ENCODE results near the gene MATCAP1. TPM values are rescaled to one million over a fixed set of nuclear protein-coding genes. Genes with fewer than 3 reads are reported as not detected.

The MATCAP1 gene
- total and polyA plus RNA-seq, 2 of the 13 experiments (the other 11 are each of a cell fraction or from before 2014, with no cell fraction given) = 11.2 to 24.5 TPM

- no peak for TF ChIP-seq ZBTB40 (IDR thresholded peaks at IDR 0.05)
- TF ChIP-seq ZBTB40 (CRISPR knock-in tag; IDR thresholded peaks at IDR 0.05) = no peak
- TF ChIP-seq, protein P1, sequence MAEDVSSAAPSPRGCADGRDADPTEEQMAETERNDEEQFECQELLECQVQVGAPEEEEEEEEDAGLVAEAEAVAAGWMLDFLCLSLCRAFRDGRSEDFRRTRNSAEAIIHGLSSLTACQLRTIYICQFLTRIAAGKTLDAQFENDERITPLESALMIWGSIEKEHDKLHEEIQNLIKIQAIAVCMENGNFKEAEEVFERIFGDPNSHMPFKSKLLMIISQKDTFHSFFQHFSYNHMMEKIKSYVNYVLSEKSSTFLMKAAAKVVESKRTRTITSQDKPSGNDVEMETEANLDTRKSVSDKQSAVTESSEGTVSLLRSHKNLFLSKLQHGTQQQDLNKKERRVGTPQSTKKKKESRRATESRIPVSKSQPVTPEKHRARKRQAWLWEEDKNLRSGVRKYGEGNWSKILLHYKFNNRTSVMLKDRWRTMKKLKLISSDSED (CRISPR knock-in tag; IDR thresholded peaks at IDR 0.05) = no peak
- 0 out of 2 replicates have a peak, but pooled peaks have one; percentile 10 for TF ChIP-seq SP5 (CRISPR knock-in tag; IDR thresholded peaks at IDR 0.05; ENCODE audit: borderline replicate concordance, low read depth)
- TF ChIP-seq, protein P2, sequence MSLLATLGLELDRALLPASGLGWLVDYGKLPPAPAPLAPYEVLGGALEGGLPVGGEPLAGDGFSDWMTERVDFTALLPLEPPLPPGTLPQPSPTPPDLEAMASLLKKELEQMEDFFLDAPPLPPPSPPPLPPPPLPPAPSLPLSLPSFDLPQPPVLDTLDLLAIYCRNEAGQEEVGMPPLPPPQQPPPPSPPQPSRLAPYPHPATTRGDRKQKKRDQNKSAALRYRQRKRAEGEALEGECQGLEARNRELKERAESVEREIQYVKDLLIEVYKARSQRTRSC (CRISPR knock-in tag; IDR thresholded peaks at IDR 0.05; ENCODE audit: low read depth) = no peak
- no peak for TF ChIP-seq ZNF773 (CRISPR knock-in tag; IDR thresholded peaks at IDR 0.05; ENCODE audit: borderline replicate concordance)
- TF ChIP-seq ATF1 (CRISPR knock-in tag; IDR thresholded peaks at IDR 0.05) = no peak
- TF ChIP-seq ZNF34 (CRISPR knock-in tag; IDR thresholded peaks at IDR 0.05; ENCODE audit: borderline replicate concordance) = no peak
- TF ChIP-seq, protein P3, sequence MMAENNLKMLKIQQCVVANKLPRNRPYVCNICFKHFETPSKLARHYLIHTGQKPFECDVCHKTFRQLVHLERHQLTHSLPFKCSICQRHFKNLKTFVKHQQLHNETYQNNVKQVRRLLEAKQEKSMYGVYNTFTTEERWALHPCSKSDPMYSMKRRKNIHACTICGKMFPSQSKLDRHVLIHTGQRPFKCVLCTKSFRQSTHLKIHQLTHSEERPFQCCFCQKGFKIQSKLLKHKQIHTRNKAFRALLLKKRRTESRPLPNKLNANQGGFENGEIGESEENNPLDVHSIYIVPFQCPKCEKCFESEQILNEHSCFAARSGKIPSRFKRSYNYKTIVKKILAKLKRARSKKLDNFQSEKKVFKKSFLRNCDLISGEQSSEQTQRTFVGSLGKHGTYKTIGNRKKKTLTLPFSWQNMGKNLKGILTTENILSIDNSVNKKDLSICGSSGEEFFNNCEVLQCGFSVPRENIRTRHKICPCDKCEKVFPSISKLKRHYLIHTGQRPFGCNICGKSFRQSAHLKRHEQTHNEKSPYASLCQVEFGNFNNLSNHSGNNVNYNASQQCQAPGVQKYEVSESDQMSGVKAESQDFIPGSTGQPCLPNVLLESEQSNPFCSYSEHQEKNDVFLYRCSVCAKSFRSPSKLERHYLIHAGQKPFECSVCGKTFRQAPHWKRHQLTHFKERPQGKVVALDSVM (CRISPR knock-in tag; IDR thresholded peaks at IDR 0.05) = no peak
- TF ChIP-seq ZNF660 (CRISPR knock-in tag; IDR thresholded peaks at IDR 0.05; ENCODE audit: borderline replicate concordance, low read depth) = no peak
- TF ChIP-seq ISX (CRISPR knock-in tag; conservative IDR thresholded peaks at IDR 0.05) = no peak
- no peak for TF ChIP-seq NONO (IDR thresholded peaks at IDR 0.05)
- 0 out of 2 replicates have a peak, but pooled peaks have one; percentile 33 for TF ChIP-seq NONO (CRISPR knock-in tag; conservative IDR thresholded peaks at IDR 0.05)
- TF ChIP-seq NR2F1 (CRISPR knock-in tag; IDR thresholded peaks at IDR 0.05) = no peak
These were observed 4.2 kb downstream of the MATCAP1 start (continued) for GRCh38 chr16:67179421-67180080.

Measured in HepG2 (cell line).